Measurements from ENCODE around the gene FAM53C.

The FAM53C gene

DNA sequence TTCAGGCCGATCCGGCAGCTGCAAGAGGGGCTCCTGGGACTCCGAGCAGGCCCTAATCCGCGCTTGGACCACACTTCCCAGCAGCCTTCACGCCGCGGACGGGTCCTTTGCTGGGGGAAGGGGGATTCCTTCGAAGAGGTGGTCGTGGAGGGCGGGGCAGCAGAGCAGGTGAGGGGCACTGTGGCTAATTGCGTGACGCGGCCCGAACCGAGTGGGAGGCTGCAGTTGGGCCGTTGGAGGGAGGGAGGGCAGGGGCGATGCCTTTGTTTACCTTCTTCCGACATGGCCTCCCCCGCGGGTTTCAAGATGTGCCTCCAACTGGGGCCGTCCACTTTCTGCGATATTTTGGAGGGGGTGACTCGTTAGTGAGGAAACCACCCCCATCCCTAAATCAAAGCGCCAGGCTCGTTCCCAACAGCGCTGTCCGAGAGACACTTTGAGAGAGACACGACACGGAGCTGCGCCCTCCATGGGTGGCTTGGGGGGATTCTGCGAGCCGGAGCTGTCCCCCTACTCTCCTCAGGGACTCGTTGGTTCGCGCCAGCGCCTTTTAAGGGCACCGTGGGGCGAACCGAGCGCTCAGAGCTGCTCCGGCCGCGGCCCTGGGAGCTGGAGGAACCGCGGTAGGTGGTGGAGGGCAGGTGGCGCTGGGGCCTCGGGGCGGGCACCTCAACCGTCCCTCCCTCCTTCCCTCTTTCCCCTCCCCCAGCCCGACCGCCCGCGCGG is at the start of gene FAM53C (continued):
- TF ChIP-seq PATZ1 (tag by site-specific recombination; IDR thresholded peaks at IDR 0.05) (peak; percentile 70), ZBTB48 (tag by site-specific recombination; IDR thresholded peaks at IDR 0.05) (peak; percentile 46; the same call in 1 of the 2 replicates), ZNF16 (tag by site-specific recombination; IDR thresholded peaks at IDR 0.05; ENCODE audit: low read depth) (no peak), SCRT1 (tag by site-specific recombination; IDR thresholded peaks at IDR 0.05; ENCODE audit: borderline replicate concordance) (no peak), ZNF585B (tag by site-specific recombination; IDR thresholded peaks at IDR 0.05) (no peak), KLF7 (tag by site-specific recombination; IDR thresholded peaks at IDR 0.05; ENCODE audit: borderline replicate concordance) (peak; percentile 62; the same call in 1 of the 2 replicates), ZNF24 (tag by site-specific recombination; IDR thresholded peaks at IDR 0.05) (peak; percentile 5; the same call in 1 of the 2 replicates), ZNF513 (tag by site-specific recombination; IDR thresholded peaks at IDR 0.05) (peak; percentile 48; the same call in 1 of the 2 replicates), ZNF518A (tag by site-specific recombination; conservative IDR thresholded peaks at IDR 0.05; ENCODE audit: low read depth) (0 out of 2 replicates have a peak, but pooled peaks have one; percentile 40), ZFP37 (tag by site-specific recombination; IDR thresholded peaks at IDR 0.05) (peak; percentile 72), MZF1 (tag by site-specific recombination; IDR thresholded peaks at IDR 0.05; ENCODE audit: borderline replicate concordance) (peak; percentile 4; the same call in 1 of the 2 replicates), ZNF561 (tag by site-specific recombination; IDR thresholded peaks at IDR 0.05; ENCODE audit: borderline replicate concordance) (peak; percentile 78), SP2 (tag by site-specific recombination; IDR thresholded peaks at IDR 0.05) (peak; percentile 74), ZNF155 (tag by site-specific recombination; IDR thresholded peaks at IDR 0.05) (no peak), ZNF768 (tag by site-specific recombination; IDR thresholded peaks at IDR 0.05) (no peak; the same call in 1 of the 2 replicates), ZNF610 (tag by site-specific recombination; IDR thresholded peaks at IDR 0.05; ENCODE audit: borderline replicate concordance) (peak; percentile 78), ZNF530 (tag by site-specific recombination; IDR thresholded peaks at IDR 0.05; ENCODE audit: low read depth) (no peak), ZNF544 (tag by site-specific recombination; IDR thresholded peaks at IDR 0.05) (no peak), ZNF549 (tag by site-specific recombination; IDR thresholded peaks at IDR 0.05) (no peak), ZNF776 (tag by site-specific recombination; IDR thresholded peaks at IDR 0.05; ENCODE audit: borderline replicate concordance) (no peak), ZNF707 (tag by site-specific recombination; IDR thresholded peaks at IDR 0.05) (no peak)
- TF ChIP-seq, protein P1, sequence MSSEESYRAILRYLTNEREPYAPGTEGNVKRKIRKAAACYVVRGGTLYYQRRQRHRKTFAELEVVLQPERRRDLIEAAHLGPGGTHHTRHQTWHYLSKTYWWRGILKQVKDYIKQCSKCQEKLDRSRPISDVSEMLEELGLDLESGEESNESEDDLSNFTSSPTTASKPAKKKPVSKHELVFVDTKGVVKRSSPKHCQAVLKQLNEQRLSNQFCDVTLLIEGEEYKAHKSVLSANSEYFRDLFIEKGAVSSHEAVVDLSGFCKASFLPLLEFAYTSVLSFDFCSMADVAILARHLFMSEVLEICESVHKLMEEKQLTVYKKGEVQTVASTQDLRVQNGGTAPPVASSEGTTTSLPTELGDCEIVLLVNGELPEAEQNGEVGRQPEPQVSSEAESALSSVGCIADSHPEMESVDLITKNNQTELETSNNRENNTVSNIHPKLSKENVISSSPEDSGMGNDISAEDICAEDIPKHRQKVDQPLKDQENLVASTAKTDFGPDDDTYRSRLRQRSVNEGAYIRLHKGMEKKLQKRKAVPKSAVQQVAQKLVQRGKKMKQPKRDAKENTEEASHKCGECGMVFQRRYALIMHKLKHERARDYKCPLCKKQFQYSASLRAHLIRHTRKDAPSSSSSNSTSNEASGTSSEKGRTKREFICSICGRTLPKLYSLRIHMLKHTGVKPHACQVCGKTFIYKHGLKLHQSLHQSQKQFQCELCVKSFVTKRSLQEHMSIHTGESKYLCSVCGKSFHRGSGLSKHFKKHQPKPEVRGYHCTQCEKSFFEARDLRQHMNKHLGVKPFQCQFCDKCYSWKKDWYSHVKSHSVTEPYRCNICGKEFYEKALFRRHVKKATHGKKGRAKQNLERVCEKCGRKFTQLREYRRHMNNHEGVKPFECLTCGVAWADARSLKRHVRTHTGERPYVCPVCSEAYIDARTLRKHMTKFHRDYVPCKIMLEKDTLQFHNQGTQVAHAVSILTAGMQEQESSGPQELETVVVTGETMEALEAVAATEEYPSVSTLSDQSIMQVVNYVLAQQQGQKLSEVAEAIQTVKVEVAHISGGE (tag by site-specific recombination; conservative IDR thresholded peaks at IDR 0.05; ENCODE audit: low read depth) = peak; percentile 31; the same call in 1 of the 2 replicates
- TF ChIP-seq, protein P2, sequence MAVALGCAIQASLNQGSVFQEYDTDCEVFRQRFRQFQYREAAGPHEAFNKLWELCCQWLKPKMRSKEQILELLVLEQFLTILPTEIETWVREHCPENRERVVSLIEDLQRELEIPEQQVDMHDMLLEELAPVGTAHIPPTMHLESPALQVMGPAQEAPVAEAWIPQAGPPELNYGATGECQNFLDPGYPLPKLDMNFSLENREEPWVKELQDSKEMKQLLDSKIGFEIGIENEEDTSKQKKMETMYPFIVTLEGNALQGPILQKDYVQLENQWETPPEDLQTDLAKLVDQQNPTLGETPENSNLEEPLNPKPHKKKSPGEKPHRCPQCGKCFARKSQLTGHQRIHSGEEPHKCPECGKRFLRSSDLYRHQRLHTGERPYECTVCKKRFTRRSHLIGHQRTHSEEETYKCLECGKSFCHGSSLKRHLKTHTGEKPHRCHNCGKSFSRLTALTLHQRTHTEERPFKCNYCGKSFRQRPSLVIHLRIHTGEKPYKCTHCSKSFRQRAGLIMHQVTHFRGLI (tag by site-specific recombination; IDR thresholded peaks at IDR 0.05) = peak; percentile 71; the same call in 1 of the 2 replicates
- TF ChIP-seq, protein P3, sequence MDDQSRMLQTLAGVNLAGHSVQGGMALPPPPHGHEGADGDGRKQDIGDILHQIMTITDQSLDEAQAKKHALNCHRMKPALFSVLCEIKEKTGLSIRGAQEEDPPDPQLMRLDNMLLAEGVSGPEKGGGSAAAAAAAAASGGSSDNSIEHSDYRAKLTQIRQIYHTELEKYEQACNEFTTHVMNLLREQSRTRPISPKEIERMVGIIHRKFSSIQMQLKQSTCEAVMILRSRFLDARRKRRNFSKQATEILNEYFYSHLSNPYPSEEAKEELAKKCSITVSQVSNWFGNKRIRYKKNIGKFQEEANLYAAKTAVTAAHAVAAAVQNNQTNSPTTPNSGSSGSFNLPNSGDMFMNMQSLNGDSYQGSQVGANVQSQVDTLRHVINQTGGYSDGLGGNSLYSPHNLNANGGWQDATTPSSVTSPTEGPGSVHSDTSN (CRISPR knock-in tag; IDR thresholded peaks at IDR 0.05) = no peak
